MG63 (cell line): ENCODE data around the gene VPS16. TPM values are rescaled to one million over a fixed set of nuclear protein-coding genes. Genes with fewer than 3 reads are reported as not detected.
"Not testable (repeated sequence)": the region's sequence is repeated elsewhere in the genome, so short reads cannot be mapped to it uniquely, and the experiment has no call there.

ENCODE experiments used
- DNase-seq: peaks from one replicate; pipeline ENCODE4 v3.0.0-alpha.2; 2020
- H3K27me3 ChIP-seq: fragments of 250-450 bp; sonication (Bioruptor Pico); 2 replicates; pipeline ENCODE4 v1.5.1; 2020; ENCODE audit warnings: mild to moderate bottlenecking, moderate library complexity
- H3K36me3 ChIP-seq: fragments of 250-450 bp; sonication (Bioruptor Pico); 2 replicates; pipeline ENCODE4 v1.5.1; 2020; ENCODE audit warnings: mild to moderate bottlenecking, moderate library complexity
- H3K4me3 ChIP-seq: fragments of 250-450 bp; sonication (Bioruptor Pico); 2 replicates; pipeline ENCODE4 v1.5.1; 2020; ENCODE audit warnings: mild to moderate bottlenecking, moderate library complexity
- H3K9me3 ChIP-seq: fragments of 250-450 bp; sonication (Bioruptor Pico); 2 replicates; pipeline ENCODE4 v1.5.1; 2020; ENCODE audit warnings: mild to moderate bottlenecking, moderate library complexity
- total RNA-seq: library from RNA; depleted of rRNA; stranded (reverse); fragments of >200 nt; shearing (Covaris generic); gene quantifications from 2 replicates; pipeline ENCODE4 v1.2.3, GENCODE V29; 2014; ENCODE audit warnings: low replicate concordance

Gene VPS16
- total RNA-seq, 1 experiment from 2014 or later: 18.5 TPM

DNA sequence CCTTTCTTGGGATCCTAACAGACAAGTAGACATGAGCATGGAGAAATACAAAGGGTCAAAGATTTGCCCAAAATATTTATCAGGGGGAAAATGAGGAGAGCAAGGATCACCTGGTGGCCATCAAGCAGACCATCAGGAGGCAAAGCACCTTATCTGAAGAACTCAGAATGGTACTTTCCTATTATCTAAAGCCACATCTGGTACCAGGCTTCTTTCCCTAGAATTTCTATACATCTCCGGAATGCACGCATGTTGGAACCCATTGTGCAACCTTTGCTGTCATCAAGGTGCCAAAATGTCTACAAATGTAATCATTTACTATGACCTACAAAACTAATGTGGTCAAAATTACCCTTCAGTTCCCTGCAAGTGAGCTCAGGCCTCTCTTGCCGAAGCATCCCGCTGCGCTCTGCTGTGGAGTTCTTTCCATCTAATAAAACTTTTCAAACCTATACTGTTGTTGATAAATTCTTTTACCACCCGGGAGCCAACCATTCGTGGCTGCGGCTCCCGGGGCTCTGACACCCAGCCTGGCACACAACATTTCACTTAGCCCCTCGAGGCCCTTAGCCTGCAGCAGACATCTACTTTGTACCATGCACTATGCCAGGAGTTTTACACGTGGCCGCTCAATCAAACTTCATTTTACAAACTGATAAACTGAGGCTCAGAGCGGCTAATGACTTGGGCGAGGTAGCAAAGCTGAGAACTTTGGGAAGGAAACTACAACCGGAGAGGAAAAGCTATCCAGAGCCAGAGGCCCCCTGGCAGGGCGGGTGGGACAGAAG, 36.3 kb upstream of the VPS16 start:
- Histone ChIP-seq H3K36me3 (no peaks in the 10 kb centered on the region), H3K4me3 (no peak overlapping the region), H3K27me3 (peaks cover 9% of the 10 kb centered on the region), H3K9me3 (no peaks in the 10 kb centered on the region)
- no peak for DNase-seq

- H3K27me3 ChIP-seq: peaks cover 9% of the 10 kb centered on the region
Observed at GRCh38 chr20:2804852-2805688, 35.5 kb upstream of the VPS16 start.

DNA sequence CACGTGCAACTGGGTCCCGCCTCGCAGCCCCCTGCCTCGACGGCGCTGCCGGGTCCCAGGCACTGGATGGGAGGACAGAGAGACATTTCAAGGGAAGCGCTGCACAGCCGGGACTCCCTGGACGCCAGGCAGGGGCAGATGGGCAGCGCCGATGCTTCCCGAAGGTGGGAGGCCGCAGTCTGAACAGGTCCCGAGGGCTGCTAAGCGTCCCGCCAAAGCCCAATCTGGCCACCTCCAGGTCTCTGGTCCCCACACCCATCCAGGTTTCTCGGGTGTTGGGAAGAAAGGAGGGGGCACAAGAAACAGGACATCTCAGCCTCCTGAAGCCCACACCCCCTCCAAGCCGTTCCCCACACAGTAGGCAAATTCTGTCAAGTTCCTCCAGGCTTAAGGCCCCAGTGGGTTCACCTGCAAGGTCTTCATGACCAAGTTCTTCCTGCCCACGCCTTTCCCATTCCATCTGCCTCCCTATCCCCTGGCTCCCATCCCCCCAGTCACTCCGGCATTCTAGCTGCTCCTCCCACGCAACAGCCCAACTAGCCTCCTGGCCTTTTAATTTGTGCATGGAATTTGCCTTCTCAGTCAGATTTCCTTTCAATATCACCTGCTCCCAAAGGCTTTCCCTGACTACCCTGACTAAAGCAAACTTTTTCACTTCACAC, 34.7 kb upstream of the VPS16 start:
- Histone ChIP-seq H3K4me3 (no peak overlapping the region), H3K9me3 (no peaks in the 10 kb centered on the region), H3K27me3 (peaks cover 6% of the 10 kb centered on the region), H3K36me3 (no peaks in the 10 kb centered on the region)
- DNase-seq: no peak

More at GRCh38 chr20:2804852-2805688, 35.5 kb upstream of the VPS16 start:
- Histone ChIP-seq H3K9me3 (no peaks in the 10 kb centered on the region), H3K36me3 (no peaks in the 10 kb centered on the region), H3K4me3 (no peak overlapping the region)
- DNase-seq: no peak

DNA sequence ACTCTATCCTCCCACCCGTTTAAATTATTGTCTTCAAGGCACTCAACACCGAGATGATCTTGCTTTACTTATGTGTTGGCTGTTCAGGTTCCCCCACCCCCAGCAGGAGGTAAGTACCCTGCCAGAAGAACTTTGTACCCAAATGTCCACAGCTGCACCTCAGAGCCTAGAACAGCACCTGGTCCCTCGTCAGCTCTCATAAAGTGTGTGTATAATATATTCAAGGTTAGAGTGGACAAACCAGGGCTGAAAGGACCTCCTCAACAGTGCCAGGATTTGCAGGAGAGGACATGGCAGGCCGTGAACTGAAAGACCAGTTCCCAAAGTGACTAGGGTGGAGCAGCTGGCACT, 34.2 kb upstream of the VPS16 start:
- Histone ChIP-seq H3K4me3 (no peak overlapping the region), H3K27me3 (peaks cover 2% of the 10 kb centered on the region; the same call in 1 of the 2 replicates), H3K9me3 (no peaks in the 10 kb centered on the region), H3K36me3 (no peaks in the 10 kb centered on the region)
- DNase-seq: no peak

GRCh38 chr20:2807019-2807418, 33.5 kb upstream of the VPS16 start:
- DNase-seq: no peak
- no peaks in the 10 kb centered on the region for H3K9me3 ChIP-seq
- peaks cover 2% of the 10 kb centered on the region; the same call in 1 of the 2 replicates for H3K27me3 ChIP-seq
- H3K4me3 ChIP-seq: no peak overlapping the region
- H3K36me3 ChIP-seq: no peaks in the 10 kb centered on the region

DNA sequence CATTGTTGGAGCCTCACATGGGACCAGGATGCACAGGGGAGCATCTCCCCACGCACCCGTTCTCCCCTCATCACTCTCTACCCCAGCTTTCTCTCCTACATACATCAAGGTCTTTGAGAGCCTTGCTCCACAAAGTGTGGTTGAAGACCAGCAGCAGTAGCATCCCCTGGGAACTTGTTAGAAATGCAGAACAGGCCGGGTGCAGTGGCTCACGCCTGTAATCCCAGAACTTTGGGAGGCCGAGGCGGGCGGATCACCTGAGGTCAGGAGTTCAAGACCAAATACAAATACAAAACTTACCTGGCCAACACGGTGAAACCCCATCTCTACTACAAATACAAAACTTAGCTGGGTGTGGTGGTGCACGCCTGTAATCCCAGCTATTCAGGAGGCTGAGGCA, 32.6 kb upstream of the VPS16 start:
- not testable (repeated sequence) for H3K9me3 ChIP-seq, H3K27me3 ChIP-seq, H3K36me3 ChIP-seq, H3K4me3 ChIP-seq, DNase-seq

GRCh38 chr20:2809690-2810089, 30.9 kb upstream of the VPS16 start:
- peaks cover 2% of the 10 kb centered on the region; the same call in 1 of the 2 replicates for H3K27me3 ChIP-seq
- DNase-seq: no peak
- no peaks in the 10 kb centered on the region for H3K9me3 ChIP-seq
- no peak overlapping the region for H3K4me3 ChIP-seq
- H3K36me3 ChIP-seq: no peaks in the 10 kb centered on the region

- Histone ChIP-seq H3K27me3 (no peaks in the 10 kb centered on the region), H3K9me3 (no peaks in the 10 kb centered on the region), H3K4me3 (no peak overlapping the region), H3K36me3 (no peaks in the 10 kb centered on the region)
- no peak for DNase-seq
Observed at GRCh38 chr20:2812189-2812588, 28.4 kb upstream of the VPS16 start.

GRCh38 chr20:2814076-2814475, 26.5 kb upstream of the VPS16 start:
- no peak for DNase-seq
- Histone ChIP-seq H3K36me3 (no peaks in the 10 kb centered on the region), H3K27me3 (no peaks in the 10 kb centered on the region), H3K4me3 (no peak overlapping the region), H3K9me3 (no peaks in the 10 kb centered on the region)

DNA sequence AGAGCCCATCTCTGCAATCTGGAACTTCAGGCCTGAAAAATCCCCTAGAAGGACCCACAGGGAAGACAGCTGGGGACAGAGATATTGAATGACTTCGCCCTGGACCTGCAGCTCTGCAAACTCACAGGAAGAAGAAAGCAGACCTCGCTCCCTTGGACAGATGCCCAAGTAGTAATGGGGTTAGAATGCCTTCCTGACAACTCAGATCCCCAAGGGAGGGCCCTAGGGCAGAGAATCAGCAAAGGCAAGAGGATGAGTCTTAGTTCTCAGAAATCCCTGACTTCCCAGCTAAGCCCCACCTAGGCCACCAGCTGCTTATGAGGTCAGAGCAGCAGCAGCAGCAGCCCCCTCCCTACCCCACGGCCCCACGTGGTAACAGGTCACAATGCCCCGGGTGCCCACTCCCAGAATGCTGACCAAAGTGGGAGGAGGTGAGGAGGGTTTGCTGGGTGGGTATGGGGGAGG, 25.9 kb upstream of the VPS16 start, which contains the start of gene C20orf141:
C20orf141 (plus strand) TSS at position 401 of the 465 bp plus-strand sequence. CDS start 198 bp downstream, outside the sequence.
- DNase-seq: peak; percentile 92
- H3K27me3 ChIP-seq: no peaks in the 10 kb centered on the region
- no peaks in the 10 kb centered on the region for H3K9me3 ChIP-seq
- H3K36me3 ChIP-seq: no peaks in the 10 kb centered on the region
- no peak within 1 kb of the TSS for H3K4me3 ChIP-seq

GRCh38 chr20:2815242-2815900, 25.2 kb upstream of the VPS16 start:
- Histone ChIP-seq H3K27me3 (no peaks in the 10 kb centered on the region), H3K36me3 (no peaks in the 10 kb centered on the region), H3K4me3 (no peak overlapping the region), H3K9me3 (no peaks in the 10 kb centered on the region)
- no peak for DNase-seq

- no peaks in the 10 kb centered on the region for H3K36me3 ChIP-seq
Observed at GRCh38 chr20:2816030-2816582, 24.4 kb upstream of the VPS16 start, which contains the start of gene TMEM239. Gene TMEM239, plus strand, starts transcription at chr20:2816364. Its CDS starts 191 bp downstream, at chr20:2816555.

GRCh38 chr20:2816583-2817340, 23.8 kb upstream of the VPS16 start:
- Histone ChIP-seq H3K4me3 (no peak overlapping the region), H3K27me3 (no peaks in the 10 kb centered on the region), H3K36me3 (no peaks in the 10 kb centered on the region), H3K9me3 (no peaks in the 10 kb centered on the region)
- no peak for DNase-seq

More at GRCh38 chr20:2816030-2816582, 24.4 kb upstream of the VPS16 start, which contains the start of gene TMEM239:
- no peak for DNase-seq
- no peaks in the 10 kb centered on the region for H3K27me3 ChIP-seq
- H3K4me3 ChIP-seq: no peak within 1 kb of the TSS
- H3K9me3 ChIP-seq: no peaks in the 10 kb centered on the region

DNA sequence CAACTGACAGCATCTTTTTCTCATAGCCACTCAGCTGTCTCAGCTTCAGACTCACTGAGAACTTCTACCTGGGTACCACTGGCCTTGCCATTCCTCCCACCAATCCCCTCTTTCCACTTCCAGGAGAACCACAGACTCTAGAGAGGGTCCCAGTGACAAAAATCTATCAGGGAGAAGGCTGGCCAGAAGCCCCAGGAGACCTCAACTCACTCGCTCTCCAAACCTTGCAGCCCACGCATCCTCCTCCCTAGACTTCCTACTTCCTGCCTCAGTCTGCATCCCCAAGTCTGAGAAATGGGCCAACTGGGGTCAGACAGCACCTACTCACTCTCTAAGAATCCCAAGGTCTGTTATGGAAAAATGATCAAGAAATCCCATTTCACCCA, 23.2 kb upstream of the VPS16 start:
- Histone ChIP-seq H3K4me3 (no peak overlapping the region), H3K36me3 (no peaks in the 10 kb centered on the region), H3K27me3 (peaks cover 2% of the 10 kb centered on the region; the same call in 1 of the 2 replicates), H3K9me3 (no peaks in the 10 kb centered on the region)
- DNase-seq: no peak

DNA sequence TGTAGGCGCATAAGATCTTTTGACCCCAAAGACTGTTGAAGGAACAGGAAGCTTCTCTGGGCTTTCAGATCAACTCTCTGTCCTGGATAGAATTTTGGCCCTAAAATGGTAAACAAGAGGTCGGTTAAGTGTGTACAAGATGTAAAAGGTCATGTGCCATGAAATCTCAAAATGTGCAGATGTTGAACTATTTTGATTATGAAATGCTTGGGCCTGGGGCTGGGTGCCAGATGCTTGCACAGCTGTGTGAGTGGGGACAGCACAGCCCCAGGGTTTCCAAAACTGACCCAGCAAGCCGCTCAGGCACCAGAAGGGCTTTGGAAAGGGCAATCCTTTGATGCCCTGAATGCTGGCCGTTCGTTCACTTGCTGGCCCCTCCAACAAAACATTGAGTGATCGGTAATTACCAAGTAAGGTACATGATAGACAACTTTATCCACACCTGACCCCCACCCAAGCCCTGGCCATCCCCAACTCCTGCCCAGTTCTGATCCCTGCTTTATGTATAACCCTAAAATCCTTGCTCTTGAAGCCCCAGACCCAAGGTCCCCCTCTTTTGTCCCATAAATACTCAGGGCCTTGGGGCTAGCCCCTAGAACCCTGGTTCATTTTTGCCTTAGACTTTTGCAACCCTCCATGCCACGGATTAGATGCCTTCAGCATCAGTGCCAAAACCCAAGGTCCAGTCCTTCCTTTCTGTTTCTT, 22.5 kb upstream of the VPS16 start:
- H3K4me3 ChIP-seq: no peak overlapping the region
- no peaks in the 10 kb centered on the region for H3K36me3 ChIP-seq
- DNase-seq: no peak
- H3K9me3 ChIP-seq: no peaks in the 10 kb centered on the region
- peaks cover 2% of the 10 kb centered on the region; the same call in 1 of the 2 replicates for H3K27me3 ChIP-seq
